ENCODE data around the gene CSMD2. TPM values are rescaled to one million over a fixed set of nuclear protein-coding genes. Genes with fewer than 3 reads are reported as not detected.

The CSMD2 gene
- total RNA-seq, 4 donors from 2014 or later = 0.16 to 1.00 (median 0.27) TPM; not detected in 1

GRCh38 chr1:33727310-33727709 is 437.7 kb downstream of the CSMD2 start:
- TF ChIP-seq EP300 (IDR thresholded peaks at IDR 0.05; ENCODE audit: low read depth) (no peak), CTCF (IDR thresholded peaks at IDR 0.05) (no peak)
- DNase-seq = no peak
- in situ Hi-C loops (cut with MboI; ENCODE audit: low pct_ligation_motif_present in 1 of 4, low pct_unique_long_range_greater_than_20kb in 1 of 4, low sequenced_read_pairs in 3 of 4) = no loop called here
- no peak overlapping the region for H3K4me3 ChIP-seq
- no peaks in the 10 kb centered on the region for H3K36me3 ChIP-seq
- H3K9me3 ChIP-seq = no peaks in the 10 kb centered on the region
- no peak overlapping the region for H3K27ac ChIP-seq
- no peaks in the 10 kb centered on the region for H3K4me1 ChIP-seq
- H3K27me3 ChIP-seq = peaks cover 3% of the 10 kb centered on the region
- WGBS, 2 donors (ENCODE audit: low coverage in 1 of 2) = 77 to 80% methylated on average over 1 to 3 of the region's 3 CpGs
- intact Hi-C loops (cut with DNase I; ENCODE audit: low total_unique reads) = no loop called here

- Histone ChIP-seq H3K4me1 (no peaks in the 10 kb centered on the region), H3K4me3 (no peak overlapping the region), H3K36me3 (no peaks in the 10 kb centered on the region), H3K9me3 (no peaks in the 10 kb centered on the region), H3K27me3 (no peaks in the 10 kb centered on the region), H3K27ac (no peak overlapping the region)
- DNase-seq = no peak
- TF ChIP-seq POLR2AphosphoS5 (IDR thresholded peaks at IDR 0.05) (no peak), EP300 (IDR thresholded peaks at IDR 0.05; ENCODE audit: low read depth) (no peak), POLR2A (IDR thresholded peaks at IDR 0.05) (no peak), CTCF (IDR thresholded peaks at IDR 0.05) (no peak)
- WGBS, 2 donors (ENCODE audit: low coverage in 1 of 2) = 74% methylated on average over 6 of the region's 6 CpGs; no CpG with 5 or more reads in 1 of the 2 donors
- in situ Hi-C loops (cut with MboI; ENCODE audit: low pct_ligation_motif_present in 1 of 4, low pct_unique_long_range_greater_than_20kb in 1 of 4, low sequenced_read_pairs in 3 of 4) = no loop called here
- intact Hi-C loops (cut with DNase I; ENCODE audit: low total_unique reads) = no loop called here
These were observed 438.7 kb downstream of the CSMD2 start for GRCh38 chr1:33726274-33726804.

GRCh38 chr1:33725556-33726160 is 439.4 kb downstream of the CSMD2 start:
- no peak overlapping the region for H3K4me3 ChIP-seq
- no peaks in the 10 kb centered on the region for H3K9me3 ChIP-seq
- TF ChIP-seq EP300 (IDR thresholded peaks at IDR 0.05; ENCODE audit: low read depth) = no peak
- no peak for TF ChIP-seq POLR2AphosphoS5 (IDR thresholded peaks at IDR 0.05)
- no peak for TF ChIP-seq POLR2A (IDR thresholded peaks at IDR 0.05)
- no peak for TF ChIP-seq CTCF (IDR thresholded peaks at IDR 0.05)
- no peaks in the 10 kb centered on the region for H3K27me3 ChIP-seq
- in situ Hi-C loops (cut with MboI; ENCODE audit: low pct_ligation_motif_present in 1 of 4, low pct_unique_long_range_greater_than_20kb in 1 of 4, low sequenced_read_pairs in 3 of 4) = no loop called here
- H3K36me3 ChIP-seq = no peaks in the 10 kb centered on the region
- 43 to 80% methylated on average over 2 to 4 of the region's 4 CpGs for WGBS, 2 donors (ENCODE audit: low coverage in 1 of 2)
- no peak overlapping the region for H3K27ac ChIP-seq
- H3K4me1 ChIP-seq = no peaks in the 10 kb centered on the region
- no peak for DNase-seq
- intact Hi-C loops (cut with DNase I; ENCODE audit: low total_unique reads) = no loop called here

GRCh38 chr1:33725037-33725436 is 440.0 kb downstream of the CSMD2 start:
- no peaks in the 10 kb centered on the region for H3K27me3 ChIP-seq
- 88% methylated on average over 8 of the region's 8 CpGs; no CpG with 5 or more reads in 1 of the 2 donors for whole genome bisulfite sequencing, 2 donors (ENCODE audit: low coverage in 1 of 2)
- in situ Hi-C loops (cut with MboI; ENCODE audit: low pct_ligation_motif_present in 1 of 4, low pct_unique_long_range_greater_than_20kb in 1 of 4, low sequenced_read_pairs in 3 of 4) (no loop called here), intact Hi-C loops (cut with DNase I; ENCODE audit: low total_unique reads) (no loop called here)
- TF ChIP-seq POLR2AphosphoS5 (IDR thresholded peaks at IDR 0.05) (no peak), EP300 (IDR thresholded peaks at IDR 0.05; ENCODE audit: low read depth) (no peak), CTCF (IDR thresholded peaks at IDR 0.05) (no peak), POLR2A (IDR thresholded peaks at IDR 0.05) (no peak)
- no peak for DNase-seq
- no peaks in the 10 kb centered on the region for H3K36me3 ChIP-seq
- no peaks in the 10 kb centered on the region for H3K4me1 ChIP-seq
- no peaks in the 10 kb centered on the region for H3K9me3 ChIP-seq
- H3K27ac ChIP-seq = no peak overlapping the region
- H3K4me3 ChIP-seq = no peak overlapping the region

Data from transverse colon (tissue), 4 donors.